ENCODE results near the gene ENDOG. TPM values are rescaled to one million over a fixed set of nuclear protein-coding genes. Genes with fewer than 3 reads are reported as not detected.

ENDOG gene
- polyA plus RNA-seq, 1 donor from 2014 or later: 61.5 TPM

DNA sequence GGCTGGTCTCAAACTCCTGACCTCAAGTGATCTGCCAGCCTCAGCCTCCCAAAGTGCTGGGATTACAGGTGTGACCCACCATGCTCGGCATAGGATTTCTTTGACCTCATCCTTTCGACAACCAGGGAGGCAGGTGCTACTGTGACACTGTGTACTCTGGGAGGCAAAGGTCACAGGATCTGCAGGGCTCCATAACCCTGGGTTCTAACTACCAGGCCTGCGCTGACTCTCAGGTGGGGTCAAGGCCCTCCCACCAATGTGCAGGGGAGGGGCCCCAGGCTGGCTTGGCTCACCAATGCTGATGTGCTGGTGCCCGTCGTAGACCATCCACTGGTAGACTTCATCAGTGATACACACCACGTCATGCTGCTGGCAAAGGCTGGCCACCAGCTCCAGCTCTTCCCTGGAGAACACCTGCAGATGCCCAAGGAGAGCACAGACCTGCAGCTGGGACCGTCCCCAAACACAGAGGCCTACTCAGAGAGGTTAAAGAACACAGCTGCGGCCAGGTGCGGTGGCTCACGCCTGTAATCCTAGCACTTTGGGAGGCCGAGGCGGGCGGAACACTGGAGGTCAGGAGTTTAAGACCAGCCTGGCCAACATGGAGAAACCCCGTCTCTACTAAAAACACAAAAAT lies 18.3 kb downstream of the ENDOG start:
- H3K4me3 ChIP-seq (ENCODE audit: low read length): no peak overlapping the region
- no peaks in the 10 kb centered on the region for H3K9me3 ChIP-seq (ENCODE audit: low read length)
- H3F3A ChIP-seq (ENCODE audit: insufficient read depth, low read length, poor library complexity, severe bottlenecking): no peaks in the 10 kb centered on the region
- no peaks in the 10 kb centered on the region for H3K36me3 ChIP-seq (ENCODE audit: insufficient read depth, low read length)
- TF ChIP-seq MXI1 (conservative IDR thresholded peaks at IDR 0.05; ENCODE audit: poor library complexity, severe bottlenecking) (no peak), RAD21 (conservative IDR thresholded peaks at IDR 0.05) (no peak), POLR2AphosphoS5 (IDR thresholded peaks at IDR 0.05) (no peak), TAF1 (IDR thresholded peaks at IDR 0.05; ENCODE audit: low read depth) (no peak), EZH2 (IDR thresholded peaks at IDR 0.05; ENCODE audit: borderline replicate concordance, insufficient read depth, low read length, poor library complexity, severe bottlenecking) (no peak), EP300 (conservative IDR thresholded peaks at IDR 0.05; ENCODE audit: poor library complexity, severe bottlenecking) (no peak), SMC3 (conservative IDR thresholded peaks at IDR 0.05; ENCODE audit: poor library complexity) (no peak)
- TF ChIP-seq, protein P1, sequence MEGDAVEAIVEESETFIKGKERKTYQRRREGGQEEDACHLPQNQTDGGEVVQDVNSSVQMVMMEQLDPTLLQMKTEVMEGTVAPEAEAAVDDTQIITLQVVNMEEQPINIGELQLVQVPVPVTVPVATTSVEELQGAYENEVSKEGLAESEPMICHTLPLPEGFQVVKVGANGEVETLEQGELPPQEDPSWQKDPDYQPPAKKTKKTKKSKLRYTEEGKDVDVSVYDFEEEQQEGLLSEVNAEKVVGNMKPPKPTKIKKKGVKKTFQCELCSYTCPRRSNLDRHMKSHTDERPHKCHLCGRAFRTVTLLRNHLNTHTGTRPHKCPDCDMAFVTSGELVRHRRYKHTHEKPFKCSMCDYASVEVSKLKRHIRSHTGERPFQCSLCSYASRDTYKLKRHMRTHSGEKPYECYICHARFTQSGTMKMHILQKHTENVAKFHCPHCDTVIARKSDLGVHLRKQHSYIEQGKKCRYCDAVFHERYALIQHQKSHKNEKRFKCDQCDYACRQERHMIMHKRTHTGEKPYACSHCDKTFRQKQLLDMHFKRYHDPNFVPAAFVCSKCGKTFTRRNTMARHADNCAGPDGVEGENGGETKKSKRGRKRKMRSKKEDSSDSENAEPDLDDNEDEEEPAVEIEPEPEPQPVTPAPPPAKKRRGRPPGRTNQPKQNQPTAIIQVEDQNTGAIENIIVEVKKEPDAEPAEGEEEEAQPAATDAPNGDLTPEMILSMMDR (IDR thresholded peaks at IDR 0.05; ENCODE audit: poor library complexity, severe bottlenecking): no peak
- TF ChIP-seq, protein P2, sequence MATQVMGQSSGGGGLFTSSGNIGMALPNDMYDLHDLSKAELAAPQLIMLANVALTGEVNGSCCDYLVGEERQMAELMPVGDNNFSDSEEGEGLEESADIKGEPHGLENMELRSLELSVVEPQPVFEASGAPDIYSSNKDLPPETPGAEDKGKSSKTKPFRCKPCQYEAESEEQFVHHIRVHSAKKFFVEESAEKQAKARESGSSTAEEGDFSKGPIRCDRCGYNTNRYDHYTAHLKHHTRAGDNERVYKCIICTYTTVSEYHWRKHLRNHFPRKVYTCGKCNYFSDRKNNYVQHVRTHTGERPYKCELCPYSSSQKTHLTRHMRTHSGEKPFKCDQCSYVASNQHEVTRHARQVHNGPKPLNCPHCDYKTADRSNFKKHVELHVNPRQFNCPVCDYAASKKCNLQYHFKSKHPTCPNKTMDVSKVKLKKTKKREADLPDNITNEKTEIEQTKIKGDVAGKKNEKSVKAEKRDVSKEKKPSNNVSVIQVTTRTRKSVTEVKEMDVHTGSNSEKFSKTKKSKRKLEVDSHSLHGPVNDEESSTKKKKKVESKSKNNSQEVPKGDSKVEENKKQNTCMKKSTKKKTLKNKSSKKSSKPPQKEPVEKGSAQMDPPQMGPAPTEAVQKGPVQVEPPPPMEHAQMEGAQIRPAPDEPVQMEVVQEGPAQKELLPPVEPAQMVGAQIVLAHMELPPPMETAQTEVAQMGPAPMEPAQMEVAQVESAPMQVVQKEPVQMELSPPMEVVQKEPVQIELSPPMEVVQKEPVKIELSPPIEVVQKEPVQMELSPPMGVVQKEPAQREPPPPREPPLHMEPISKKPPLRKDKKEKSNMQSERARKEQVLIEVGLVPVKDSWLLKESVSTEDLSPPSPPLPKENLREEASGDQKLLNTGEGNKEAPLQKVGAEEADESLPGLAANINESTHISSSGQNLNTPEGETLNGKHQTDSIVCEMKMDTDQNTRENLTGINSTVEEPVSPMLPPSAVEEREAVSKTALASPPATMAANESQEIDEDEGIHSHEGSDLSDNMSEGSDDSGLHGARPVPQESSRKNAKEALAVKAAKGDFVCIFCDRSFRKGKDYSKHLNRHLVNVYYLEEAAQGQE (IDR thresholded peaks at IDR 0.05; ENCODE audit: borderline replicate concordance): no peak
- no peaks in the 10 kb centered on the region for H4K20me1 ChIP-seq (ENCODE audit: insufficient read depth)
- no peak overlapping the region for H3K4me2 ChIP-seq (ENCODE audit: low read length)
- no peaks in the 10 kb centered on the region for H3K9me2 ChIP-seq (ENCODE audit: insufficient read depth, low read length)
- H3K27me3 ChIP-seq (ENCODE audit: insufficient read depth, low read depth, low read length): no peaks in the 10 kb centered on the region
- H3K27ac ChIP-seq (ENCODE audit: low read length): no peak overlapping the region
- no peaks in the 10 kb centered on the region for H3K79me2 ChIP-seq (replicated peaks; ENCODE audit: insufficient read depth, low read length)
- H3K9ac ChIP-seq (ENCODE audit: low read length): no peak overlapping the region
- no peak overlapping the region for H2AFZ ChIP-seq (ENCODE audit: low read depth, low read length)

DNA sequence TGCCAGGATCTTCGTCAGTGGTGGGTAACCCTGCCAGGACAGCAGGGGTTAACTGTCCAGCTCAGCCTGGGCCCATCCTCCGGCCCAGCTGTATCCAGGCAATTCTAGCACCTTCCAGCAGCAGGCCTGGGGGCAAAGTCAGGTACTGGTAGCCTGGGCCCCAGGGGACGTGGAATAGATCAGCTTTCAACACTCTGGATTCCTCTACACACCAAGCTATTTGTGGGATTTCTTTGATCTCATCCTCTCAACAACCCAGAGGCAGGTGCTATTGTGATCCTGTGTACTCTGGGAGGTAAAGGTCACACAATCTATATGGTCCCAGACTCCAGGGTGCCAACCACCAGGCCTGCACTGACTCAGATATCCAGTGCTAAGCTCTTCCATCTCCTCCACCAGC lies 20.0 kb downstream of the ENDOG start:
- Histone ChIP-seq H4K20me1 (ENCODE audit: insufficient read depth) (no peaks in the 10 kb centered on the region), H2AFZ (ENCODE audit: low read depth, low read length) (no peak overlapping the region), H3K36me3 (ENCODE audit: insufficient read depth, low read length) (no peaks in the 10 kb centered on the region), H3K9ac (ENCODE audit: low read length) (no peak overlapping the region), H3K79me2 (replicated peaks; ENCODE audit: insufficient read depth, low read length) (no peaks in the 10 kb centered on the region), H3F3A (ENCODE audit: insufficient read depth, low read length, poor library complexity, severe bottlenecking) (no peaks in the 10 kb centered on the region), H3K9me3 (ENCODE audit: low read length) (no peaks in the 10 kb centered on the region), H3K4me2 (ENCODE audit: low read length) (no peak overlapping the region), H3K27me3 (ENCODE audit: insufficient read depth, low read depth, low read length) (no peaks in the 10 kb centered on the region), H3K27ac (ENCODE audit: low read length) (no peak overlapping the region), H3K4me3 (ENCODE audit: low read length) (no peak overlapping the region), H3K9me2 (ENCODE audit: insufficient read depth, low read length) (no peaks in the 10 kb centered on the region)
- TF ChIP-seq EP300 (conservative IDR thresholded peaks at IDR 0.05; ENCODE audit: poor library complexity, severe bottlenecking) (no peak), MXI1 (conservative IDR thresholded peaks at IDR 0.05; ENCODE audit: poor library complexity, severe bottlenecking) (no peak), RAD21 (conservative IDR thresholded peaks at IDR 0.05) (no peak), POLR2AphosphoS5 (IDR thresholded peaks at IDR 0.05) (no peak), EZH2 (IDR thresholded peaks at IDR 0.05; ENCODE audit: borderline replicate concordance, insufficient read depth, low read length, poor library complexity, severe bottlenecking) (no peak), SMC3 (conservative IDR thresholded peaks at IDR 0.05; ENCODE audit: poor library complexity) (no peak), TAF1 (IDR thresholded peaks at IDR 0.05; ENCODE audit: low read depth) (no peak)
- TF ChIP-seq, protein P2 (IDR thresholded peaks at IDR 0.05; ENCODE audit: borderline replicate concordance): no peak
- TF ChIP-seq, protein P1 (IDR thresholded peaks at IDR 0.05; ENCODE audit: poor library complexity, severe bottlenecking): no peak
